IMR-90 (cell line): ENCODE measurements around the gene COIL. TPM values are rescaled to one million over a fixed set of nuclear protein-coding genes. Genes with fewer than 3 reads are reported as not detected.

Experiments
- ATAC-seq: fragments of 200-7000 bp; cut with Tn5 transposase; 2 replicates; pipeline ENCODE4 v1.9.1; 2020; ENCODE audit warnings: low read depth, mild to moderate bottlenecking, moderate library complexity
- BruUV-seq: library from RNA; stranded (reverse); fragments of 400-500 nt; replicated peaks from 2 replicates; lab custom pipeline; 2021; lab: Mats Ljungman, UMichigan
- CTCF ChIA-PET: fragments of 300-600 bp; formaldehyde crosslinking; extraction: SDS; loops from one replicate; lab custom pipeline; 2021; ENCODE audit warnings: antibody characterized with exemption; lab: Yijun Ruan, JAX
- POLR2A ChIA-PET: fragments of 300-600 bp; sonication (Branson Sonifier 250); formaldehyde crosslinking; loops from one replicate; lab custom pipeline; 2022; ENCODE audit warnings: antibody characterized with exemption; ENCODE audit not compliant: unreplicated experiment; lab: Charles Lee
- DNase-seq: peaks from one replicate; pipeline ENCODE4 v3.0.0; 2013
- H2AFZ ChIP-seq: replicated peaks from 2 replicates; pipeline ENCODE3; 2013; ENCODE audit warnings: low read length, mild to moderate bottlenecking; ENCODE audit not compliant: poor library complexity
- H2AK5ac ChIP-seq: 2 replicates; pipeline ENCODE4 v1.6.1; 2013; ENCODE audit warnings: low read depth, low read length, inconsistent platforms
- H2AK9ac ChIP-seq: replicated peaks from 2 replicates; pipeline ENCODE3; 2013; ENCODE audit warnings: mild to moderate bottlenecking, low read depth, low read length, moderate library complexity; ENCODE audit not compliant: poor library complexity
- H2BK120ac ChIP-seq: 2 replicates; pipeline ENCODE4 v1.6.1; 2013; ENCODE audit warnings: low read depth, low read length, inconsistent platforms
- H2BK15ac ChIP-seq: 3 replicates; pipeline ENCODE4 v1.6.1; 2013; ENCODE audit warnings: low read depth, low read length, inconsistent platforms
- H2BK20ac ChIP-seq: 2 replicates; pipeline ENCODE4 v1.6.1; 2013; ENCODE audit warnings: low read depth, mild to moderate bottlenecking, inconsistent platforms, low read length, moderate library complexity
- H2BK5ac ChIP-seq: 2 replicates; pipeline ENCODE4 v1.6.1; 2013; ENCODE audit warnings: mild to moderate bottlenecking, low read depth, low read length, inconsistent platforms; ENCODE audit not compliant: poor library complexity, severe bottlenecking
- H3K14ac ChIP-seq: replicated peaks from 2 replicates; pipeline ENCODE4 v1.6.1; 2013; ENCODE audit warnings: low read depth, low read length, inconsistent platforms
- H3K18ac ChIP-seq: 2 replicates; pipeline ENCODE4 v1.6.1; 2013; ENCODE audit warnings: low read depth, low read length, control low read depth
- H3K23ac ChIP-seq: 2 replicates; pipeline ENCODE4 v1.6.1; 2013; ENCODE audit warnings: low read depth, low read length, inconsistent platforms
- H3K27ac ChIP-seq: 2 replicates; pipeline ENCODE4 v1.5.1; 2013; ENCODE audit warnings: mild to moderate bottlenecking, control low read depth, low read length; ENCODE audit not compliant: insufficient read depth
- H3K27me3 ChIP-seq: 2 replicates; pipeline ENCODE4 v1.6.1; 2013; ENCODE audit warnings: low read length; ENCODE audit not compliant: control insufficient read depth, insufficient read depth
- H3K36me3 ChIP-seq: 2 replicates; pipeline ENCODE4 v1.6.1; 2013; ENCODE audit warnings: low read length, mixed read lengths; ENCODE audit not compliant: control insufficient read depth, insufficient read depth
- H3K4ac ChIP-seq: 2 replicates; pipeline ENCODE4 v1.6.1; 2013; ENCODE audit warnings: low read depth, low read length, inconsistent platforms
- H3K4me1 ChIP-seq: 2 replicates; pipeline ENCODE4 v1.6.1; 2013; ENCODE audit warnings: low read length, mixed read lengths; ENCODE audit not compliant: control insufficient read depth, insufficient read depth
- H3K4me2 ChIP-seq: 2 replicates; pipeline ENCODE4 v1.6.1; 2013; ENCODE audit warnings: low read depth, mild to moderate bottlenecking, control low read depth, low read length, moderate library complexity
- H3K4me3 ChIP-seq: 2 replicates; pipeline ENCODE4 v1.5.1; 2013; ENCODE audit warnings: low read depth, mild to moderate bottlenecking, control low read depth, low read length, moderate library complexity; ENCODE audit not compliant: insufficient read depth
- H3K56ac ChIP-seq: 2 replicates; pipeline ENCODE4 v1.6.1; 2013; ENCODE audit warnings: low read length, inconsistent platforms; ENCODE audit not compliant: insufficient read depth; ENCODE audit errors: extremely low read depth
- H3K79me1 ChIP-seq, 2 experiments: 2 replicates each; pipeline ENCODE4 v1.6.1; 2013; ENCODE audit warnings: low read length in 2 of 2, inconsistent platforms in 1 of 2, low read depth in 1 of 2
- H3K9ac ChIP-seq: 2 replicates; pipeline ENCODE4 v1.6.1; 2013; ENCODE audit warnings: low read depth, low read length, control low read depth
- H3K9me1 ChIP-seq: 2 replicates; pipeline ENCODE4 v1.6.1; 2013; ENCODE audit warnings: low read length, inconsistent platforms; ENCODE audit not compliant: insufficient read depth
- H3K9me3 ChIP-seq: 2 replicates; pipeline ENCODE4 v1.6.1; 2013; ENCODE audit warnings: low read length; ENCODE audit not compliant: control insufficient read depth, insufficient read depth
- H4K20me1 ChIP-seq: 2 replicates; pipeline ENCODE4 v1.6.1; 2013; ENCODE audit warnings: low read length, inconsistent platforms; ENCODE audit not compliant: insufficient read depth
- H4K5ac ChIP-seq: 2 replicates; pipeline ENCODE4 v1.6.1; 2013; ENCODE audit warnings: mild to moderate bottlenecking, low read depth, low read length, control low read depth
- H4K8ac ChIP-seq, 2 experiments: 2 replicates each; pipeline ENCODE4 v1.6.1; 2013; ENCODE audit warnings: low read depth in 2 of 2, low read length in 2 of 2, control low read depth in 1 of 2, inconsistent platforms in 1 of 2
- H4K91ac ChIP-seq: 2 replicates; pipeline ENCODE4 v1.6.1; 2013; ENCODE audit warnings: low read depth, low read length, inconsistent platforms; ENCODE audit not compliant: insufficient read depth
- CHD1 ChIP-seq: IDR thresholded peaks from 2 replicates; pipeline ENCODE4 v1.6.1; 2012; ENCODE audit warnings: low read depth, low read length, improper control_type of control experiment
- USF2 ChIP-seq: fragments of 150-350 bp; IDR thresholded peaks from 2 replicates; pipeline ENCODE4 v1.6.1; 2017; ENCODE audit warnings: mild to moderate bottlenecking, antibody characterized with exemption, low read length, low read depth
- WGBS, 2 experiments: methylation state at CpG; one replicate each; pipeline versions ENCODE4 v1.1.5 to v1.1.7; 2013; ENCODE audit warnings: missing lambda C conversion rate in 2 of 2; ENCODE audit not compliant: insufficient read length in 1 of 2; ENCODE audit errors: extremely low coverage in 2 of 2; 5-methylcytosine and 5-hydroxymethylcytosine counted together
- dilution Hi-C: fragments of 300-500 bp; cut with HindIII; formaldehyde crosslinking; loops from one replicate; pipeline ENCODE4 v1.14.3; 2018; ENCODE audit warnings: low sequenced_read_pairs; ENCODE audit not compliant: unreplicated experiment
- in situ Hi-C: fragments of 300-500 bp; cut with MboI; formaldehyde crosslinking; loops from 3 replicates; pipeline ENCODE4 v1.14.3; 2019; ENCODE audit warnings: low sequenced_read_pairs, inconsistent platforms, mixed read lengths
- intact Hi-C: fragments of 100-400 bp; cut with micrococcal nuclease; formaldehyde crosslinking; loops from 2 replicates; pipeline ENCODE4 v1.10.0; 2022
- polyA plus RNA-seq, 3 experiments: library from polyadenylated mRNA; depleted of rRNA; stranded (reverse); fragments of >200 nt; gene quantifications; 2 replicates each; pipeline ENCODE4 v1.2.3, GENCODE V29; 2012; ENCODE audit warnings: low replicate concordance in 1 of 3
- total RNA-seq: library from RNA; depleted of rRNA; stranded (reverse); fragments of >200 nt; gene quantifications from 2 replicates; pipeline ENCODE4 v1.2.3, GENCODE V29; 2012

The COIL gene
- total and polyA plus RNA-seq, 2 of the 4 experiments (the other 2 are of a cell fraction) = 5.2 to 13.3 TPM

GRCh38 chr17:56979091-56979480 lies 18.2 kb upstream of the COIL start:
- H4K8ac ChIP-seq = 0 out of 4 replicates have a peak overlapping the region, but pooled peaks of 1 of the 2 experiments have one; percentile 6
- H2BK5ac ChIP-seq = no peak overlapping the region
- peak overlapping the region; percentile 99; the same call in 1 of the 2 replicates for H3K4me2 ChIP-seq
- no peak overlapping the region for H2BK20ac ChIP-seq
- CTCF ChIA-PET = interaction anchor here (0.7 to 1.4 kb wide), 4 partner anchors 11 to 879 kb away, joined by 3 read pairs; no protein-coding TSS in a partner anchor
- peaks cover 8% of the 10 kb centered on the region for H3K27me3 ChIP-seq
- no peak overlapping the region for H3K4ac ChIP-seq
- H3K23ac ChIP-seq = no peak overlapping the region
- in situ Hi-C loops = no loop called here
- no peak for DNase-seq
- WGBS, 2 experiments = no CpG with 5 or more reads among the region's 3 CpGs
- no peak overlapping the region for H2AK9ac ChIP-seq
- no peaks in the 10 kb centered on the region for H4K20me1 ChIP-seq
- H4K91ac ChIP-seq = no peak overlapping the region
- intact Hi-C loops = no loop called here
- H3K4me3 ChIP-seq = no peak overlapping the region
- no peak overlapping the region for H3K18ac ChIP-seq
- dilution Hi-C loops = no loop called here
- BruUV-seq = no TSS peak
- no peak overlapping the region for H2BK120ac ChIP-seq
- peaks cover 3% of the 10 kb centered on the region for H3K4me1 ChIP-seq
- H3K9me1 ChIP-seq = no peaks in the 10 kb centered on the region; the same call in 1 of the 2 replicates
- H3K36me3 ChIP-seq = no peaks in the 10 kb centered on the region
- TF ChIP-seq USF2 (no peak), CHD1 (no peak)
- no peak overlapping the region for H2BK15ac ChIP-seq
- H3K9me3 ChIP-seq = no peaks in the 10 kb centered on the region
- no peak overlapping the region for H2AFZ ChIP-seq
- H2AK5ac ChIP-seq = no peak overlapping the region
- H3K14ac ChIP-seq = no peak overlapping the region
- H3K79me1 ChIP-seq = no peaks in the 10 kb centered on the region
- POLR2A ChIA-PET = interaction anchor here (0.6 kb wide), 1 partner anchor 683 kb away, joined by 4 read pairs; no protein-coding TSS in a partner anchor
- H4K5ac ChIP-seq = peak overlapping the region; percentile 50; the same call in 1 of the 2 replicates
- no peak overlapping the region for H3K56ac ChIP-seq
- peak overlapping the region; percentile 84; the same call in 1 of the 2 replicates for H3K9ac ChIP-seq
- no peak for ATAC-seq
- no peak overlapping the region for H3K27ac ChIP-seq
